GM18499 (cell line): Measurements from ENCODE around the gene PNMA8C.
"Not testable (repeated sequence)": the region's sequence is repeated elsewhere in the genome, so short reads cannot be mapped to it uniquely, and the experiment has no call there.

Source experiments
- ATAC-seq: cut with Tn5 transposase; IDR thresholded peaks from one replicate; pipeline ENCODE4 v1.9.1; 2021; ENCODE audit warnings: moderate number of reproducible peaks; ENCODE audit not compliant: insufficient read depth, unreplicated experiment

PNMA8C gene

DNA sequence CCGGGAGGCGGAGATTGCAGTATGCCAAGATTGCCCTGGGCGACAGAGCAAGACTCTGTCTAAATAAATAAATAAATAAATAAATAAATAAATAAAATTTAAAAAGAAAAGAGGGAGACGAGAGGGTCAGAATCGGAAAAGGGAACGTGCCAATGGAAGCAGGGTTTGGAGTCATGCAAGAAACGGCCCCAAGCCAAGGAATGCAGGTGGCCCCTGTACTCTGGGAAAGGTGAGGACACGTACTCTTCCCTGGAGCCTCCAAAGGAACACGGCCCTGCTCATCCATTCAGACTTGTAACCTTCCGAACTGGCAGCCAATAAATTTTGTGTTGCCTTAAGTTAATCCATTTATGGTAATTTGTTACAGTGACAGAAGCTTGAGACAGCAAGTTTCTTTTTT is 19.9 kb upstream of the PNMA8C start:
- ATAC-seq: no peak

DNA sequence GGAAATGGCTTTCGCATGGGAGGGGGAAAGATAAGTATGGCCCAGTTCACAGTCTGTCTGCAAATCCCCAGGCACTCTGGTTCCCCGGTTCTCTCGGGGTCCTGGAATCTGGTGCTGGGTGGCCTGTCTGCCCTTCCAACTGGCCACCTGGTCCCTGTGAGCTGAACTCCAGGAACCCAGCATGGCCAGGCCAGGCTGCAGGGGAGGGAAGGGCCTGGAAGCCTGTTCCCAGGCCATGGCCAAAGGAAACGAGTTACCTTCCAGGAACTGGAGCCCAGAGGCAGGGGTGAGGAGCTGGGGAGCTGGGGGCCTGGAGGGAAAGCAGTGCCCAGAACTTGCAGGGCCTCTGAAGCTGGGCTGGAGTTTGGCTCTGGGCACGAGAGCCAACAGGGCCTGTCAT is 19.1 kb upstream of the PNMA8C start:
- no peak for ATAC-seq

DNA sequence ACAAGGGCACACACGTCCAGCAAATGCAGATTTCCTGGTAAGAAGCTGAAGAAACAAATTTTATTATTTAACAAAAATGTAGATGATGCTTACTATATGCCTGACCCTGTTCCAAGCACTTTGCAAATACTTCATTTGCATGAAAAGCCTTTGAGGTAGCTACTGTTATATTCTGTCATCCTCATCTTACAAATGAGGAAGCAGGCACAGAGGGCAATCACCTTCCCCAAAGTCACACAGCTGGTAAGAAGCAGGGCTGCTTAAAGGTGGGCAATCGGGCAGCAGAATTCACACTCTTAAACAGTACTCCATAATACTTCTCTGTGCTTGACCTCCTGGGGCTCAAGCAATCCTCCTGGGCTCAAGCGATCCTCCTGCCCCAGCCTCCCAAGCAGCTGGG is 18.3 kb upstream of the PNMA8C start:
- ATAC-seq: no peak

DNA sequence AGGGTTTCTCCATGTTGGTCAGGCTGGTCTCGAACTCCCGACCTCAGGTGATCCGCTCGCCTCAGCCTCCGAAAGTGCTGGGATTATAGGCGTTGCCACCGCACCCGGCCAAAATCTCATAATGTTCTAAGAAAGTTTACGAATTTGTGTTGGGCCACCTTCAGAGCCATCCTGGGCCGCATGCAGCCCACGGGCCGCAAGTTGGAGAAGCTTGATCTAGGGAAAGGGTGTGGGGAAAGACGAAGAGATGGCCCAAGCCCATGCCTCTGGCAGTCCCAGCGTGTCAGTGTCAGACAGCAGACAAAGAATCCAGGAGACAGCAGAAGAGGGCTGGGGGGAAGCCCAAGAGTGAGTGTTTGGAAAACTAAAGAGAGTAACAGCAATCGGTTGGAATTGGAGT is 17.3 kb upstream of the PNMA8C start:
- ATAC-seq: no peak

DNA sequence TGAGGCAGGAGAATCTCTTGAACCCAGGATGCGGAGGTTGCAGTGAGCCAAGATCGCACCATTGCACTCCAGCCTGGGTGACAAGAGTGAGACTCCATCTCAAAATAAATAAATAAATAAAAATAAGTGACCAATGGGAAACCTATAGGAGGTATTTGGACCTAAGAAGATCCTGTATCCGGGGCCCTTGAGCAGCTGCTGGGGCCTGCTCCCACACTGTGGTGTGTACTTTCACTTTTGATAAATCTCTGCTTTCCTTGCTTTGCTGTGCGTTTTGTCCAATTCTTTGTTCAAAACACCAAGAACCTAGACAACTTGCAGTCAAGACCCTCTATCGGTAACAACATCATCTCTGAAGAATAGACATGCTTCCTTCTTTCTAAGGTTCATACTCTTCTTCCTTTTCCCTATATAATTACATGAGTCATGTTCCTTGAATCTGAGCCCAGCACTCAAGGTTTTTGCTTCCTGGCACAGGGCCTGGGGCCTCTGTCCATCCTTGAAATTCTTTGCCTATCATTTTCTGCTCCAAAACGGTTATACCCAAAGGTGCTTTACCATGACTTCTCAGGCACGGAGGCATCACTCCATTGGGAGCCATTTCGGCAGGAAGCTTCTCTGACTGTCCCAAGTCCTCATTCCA is 14.2 kb upstream of the PNMA8C start:
- no peak for ATAC-seq

DNA sequence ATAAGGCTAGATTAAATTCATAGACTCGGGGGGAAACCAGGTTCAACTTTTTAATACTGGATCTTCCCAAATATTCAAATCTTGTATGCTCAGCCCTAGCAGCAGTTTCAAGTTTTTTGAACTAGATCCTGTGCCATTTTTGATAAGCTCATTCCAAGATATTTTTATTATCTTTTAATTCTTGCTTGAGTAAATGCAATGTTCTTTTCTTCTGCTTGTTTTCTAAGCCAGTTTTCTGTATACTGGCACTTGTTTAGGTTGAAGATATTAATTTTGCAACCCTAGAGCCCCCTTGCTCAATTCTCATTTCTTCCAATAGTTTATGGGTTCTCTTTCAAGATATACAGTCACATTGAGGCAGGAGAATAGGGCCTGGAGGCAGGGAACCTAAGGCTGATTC is 13.1 kb upstream of the PNMA8C start:
- ATAC-seq: no peak

DNA sequence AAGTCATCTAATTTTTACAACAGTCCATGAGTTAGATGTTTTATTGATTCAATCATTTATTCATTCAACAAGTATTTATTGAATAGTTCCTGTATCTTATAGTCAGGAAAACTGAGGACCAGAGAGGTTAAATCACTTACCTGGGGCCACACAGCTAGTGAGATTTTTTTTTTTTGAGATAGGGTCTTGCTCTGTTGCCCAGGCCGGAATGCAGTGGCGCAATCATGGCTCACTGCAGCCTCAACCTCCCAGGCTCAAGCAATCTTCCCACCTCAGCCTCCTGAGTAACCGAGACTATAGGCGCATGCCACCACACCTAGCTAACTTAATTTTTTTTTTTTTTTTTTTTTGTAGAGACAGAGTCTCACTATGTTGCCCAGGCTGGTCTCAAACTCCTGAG is 7.0 kb upstream of the PNMA8C start:
- not testable (repeated sequence) for ATAC-seq

DNA sequence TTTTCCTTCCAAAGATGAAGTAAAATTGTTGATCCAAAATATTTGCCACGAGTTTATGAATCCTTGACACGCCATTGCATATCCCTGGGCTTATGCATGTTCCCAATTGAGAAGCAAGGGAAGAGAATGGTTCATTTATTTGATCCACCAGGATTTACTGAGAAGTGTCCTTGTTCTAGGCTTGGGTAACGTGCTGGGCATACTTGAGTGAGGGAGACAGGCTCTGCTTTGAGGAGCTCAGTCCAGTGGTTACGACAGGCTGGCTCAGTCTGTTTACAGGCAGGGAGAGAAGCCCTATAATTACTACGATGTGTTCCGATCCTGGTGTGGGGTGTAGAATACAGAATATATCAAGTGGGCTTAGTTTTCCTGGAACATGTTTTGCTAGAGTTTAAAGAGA is 6.3 kb upstream of the PNMA8C start:
- no peak for ATAC-seq

DNA sequence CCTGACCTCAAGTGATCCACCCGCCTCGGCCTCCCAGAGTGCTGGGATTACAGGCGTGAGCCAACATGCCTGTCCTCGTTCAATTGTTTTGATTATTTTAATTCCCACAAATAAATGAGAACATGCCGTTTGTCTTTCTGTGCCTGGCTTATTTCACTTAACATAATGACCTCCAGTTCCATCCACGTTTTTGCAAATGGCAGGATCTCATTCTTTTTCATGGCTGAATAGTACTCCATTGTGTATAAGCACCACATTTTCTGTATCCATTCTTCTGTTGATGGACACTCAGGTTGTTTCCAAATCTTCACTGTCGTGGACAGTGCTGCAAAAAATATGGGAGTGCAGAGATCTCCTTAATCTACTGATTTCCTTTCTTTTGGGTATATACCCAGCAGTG is 4.7 kb upstream of the PNMA8C start:
- ATAC-seq: not testable (repeated sequence)

DNA sequence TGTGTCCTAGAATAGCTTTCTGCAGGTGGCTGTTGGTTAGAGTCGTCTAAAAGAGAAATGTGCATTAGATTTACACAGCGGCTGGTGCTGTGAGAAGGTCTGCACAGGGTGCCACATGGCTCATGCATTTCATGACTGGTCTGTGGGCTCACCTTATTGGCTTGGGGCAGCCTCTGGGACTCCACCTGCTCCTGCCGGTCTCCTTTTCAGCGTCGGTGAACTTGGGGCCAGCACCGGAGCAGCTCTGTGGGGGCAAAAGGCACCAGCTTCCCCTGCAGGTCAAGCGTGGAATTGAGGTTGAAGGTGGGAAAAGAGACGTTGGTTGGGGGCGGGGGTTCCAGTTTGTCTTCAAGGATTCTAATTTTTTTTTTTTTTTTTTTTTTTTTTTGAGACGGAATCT is 3.1 kb upstream of the PNMA8C start:
- no peak for ATAC-seq

DNA sequence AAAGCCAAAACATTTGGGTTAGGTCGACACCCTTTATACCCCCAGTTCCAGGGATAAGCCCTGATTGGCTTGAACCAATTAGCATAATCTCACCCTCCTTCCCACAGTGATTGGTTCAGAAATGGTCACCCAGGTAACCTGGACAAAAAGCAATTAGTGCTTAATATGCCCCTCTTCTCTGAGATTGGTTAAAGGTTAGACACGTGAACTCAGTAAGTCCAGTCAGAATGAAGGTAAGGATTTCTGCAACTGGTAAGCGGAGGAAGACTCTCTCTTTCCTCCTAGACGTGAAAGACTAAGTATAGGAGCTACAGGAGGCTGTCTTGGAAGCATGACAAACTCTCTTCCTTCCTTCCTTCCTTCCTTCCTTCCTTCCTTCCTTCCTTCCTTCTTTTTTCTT is 1.3 kb upstream of the PNMA8C start:
- ATAC-seq: no peak

DNA sequence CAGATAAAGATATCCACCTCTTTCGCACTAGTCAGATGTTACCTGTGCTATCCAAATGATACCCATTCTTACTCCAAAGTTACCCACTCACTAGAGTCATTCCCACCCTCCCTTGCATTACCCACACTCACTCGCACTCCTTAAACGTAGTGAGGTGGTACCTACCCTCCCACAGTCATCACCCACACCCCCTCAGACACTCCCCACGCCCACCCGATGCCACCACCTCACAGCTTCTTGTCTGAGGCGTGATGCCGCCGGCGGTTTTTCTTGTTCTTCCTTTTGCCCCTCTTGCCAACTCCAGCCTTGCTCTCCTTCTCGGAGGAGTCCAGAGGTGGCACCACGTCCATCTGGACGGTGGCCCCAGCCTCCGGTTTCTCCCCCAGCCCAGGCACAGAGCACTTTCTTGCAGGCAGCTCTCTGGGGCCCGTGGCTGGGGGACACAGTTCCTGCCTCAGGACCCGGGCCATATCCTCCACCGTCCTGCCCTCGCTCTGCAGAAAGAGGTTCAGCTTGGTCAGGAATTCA is 1.2 kb downstream of the PNMA8C start:
- ATAC-seq: no peak

DNA sequence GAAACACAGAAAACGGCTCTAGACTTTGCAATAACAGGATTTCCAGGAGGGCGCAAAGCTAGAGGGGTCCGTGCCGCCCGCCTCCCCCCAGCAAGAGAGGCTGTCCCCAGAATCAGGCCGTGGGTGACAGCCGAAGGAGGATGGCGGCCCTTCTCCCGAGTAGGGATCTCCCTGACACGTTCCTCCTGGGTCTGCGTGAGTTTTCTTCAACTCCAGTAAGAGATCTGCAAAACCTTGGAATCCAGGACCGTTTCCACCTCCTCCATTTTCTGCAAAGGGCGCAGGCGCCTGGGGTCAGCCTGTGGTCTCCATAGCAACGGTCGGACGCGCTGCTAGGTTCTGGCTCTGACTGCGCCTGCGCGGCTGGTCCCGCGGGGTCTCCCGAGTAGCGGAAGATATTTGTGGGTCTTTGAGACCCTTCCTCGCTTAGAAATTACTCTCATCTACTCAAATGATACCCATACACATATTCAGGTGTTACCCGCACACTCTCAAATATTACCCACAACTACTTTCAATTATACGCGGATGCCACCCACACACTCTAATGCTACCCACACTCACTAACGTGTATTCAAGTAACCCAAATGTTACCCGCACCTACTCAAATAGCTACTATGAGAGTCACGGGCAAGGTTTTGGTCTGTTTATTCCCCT is 2.1 kb downstream of the PNMA8C start:
- no peak for ATAC-seq

DNA sequence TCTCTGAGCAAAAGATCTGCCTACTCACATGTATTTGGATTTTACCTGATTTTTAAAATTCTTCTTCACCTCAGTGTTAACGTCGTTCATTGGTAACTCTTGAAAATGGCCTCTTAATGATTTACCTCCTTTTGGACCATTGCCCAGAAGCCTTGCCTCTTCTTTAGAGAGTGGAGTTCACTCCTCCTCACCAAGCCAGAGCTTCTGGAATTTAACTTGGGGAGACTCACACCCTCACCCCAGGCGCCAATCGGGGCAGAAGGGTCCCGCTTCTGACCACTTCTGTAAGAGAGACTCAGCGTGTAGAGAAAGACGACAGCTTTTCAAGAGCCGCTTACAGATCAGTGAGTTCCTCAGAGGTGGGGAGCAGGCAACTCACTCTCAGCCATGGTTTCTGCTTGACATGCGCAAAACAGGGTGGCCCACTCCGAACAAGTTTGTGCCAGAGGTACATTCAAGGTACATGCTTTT is 2.7 kb downstream of the PNMA8C start:
- ATAC-seq: no peak

DNA sequence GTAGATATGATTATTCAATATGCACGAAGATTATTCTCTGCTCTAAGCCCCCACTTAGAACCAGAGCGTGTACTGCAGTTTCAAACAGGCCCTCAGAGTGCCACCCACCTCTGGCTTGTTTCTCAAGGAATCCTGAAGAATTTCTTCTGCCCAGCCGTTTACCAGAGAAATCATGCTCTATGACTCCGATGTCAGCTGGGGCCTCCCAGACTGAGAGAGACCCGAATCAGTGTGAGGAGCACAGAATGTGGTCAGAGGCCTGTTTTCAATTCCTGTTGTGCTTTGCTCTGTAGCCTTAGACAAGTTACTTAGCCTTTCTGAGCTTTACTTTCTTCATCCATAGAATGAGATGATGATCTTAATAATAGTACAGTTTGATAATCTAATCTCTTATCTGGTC is 5.5 kb downstream of the PNMA8C start:
- no peak for ATAC-seq

DNA sequence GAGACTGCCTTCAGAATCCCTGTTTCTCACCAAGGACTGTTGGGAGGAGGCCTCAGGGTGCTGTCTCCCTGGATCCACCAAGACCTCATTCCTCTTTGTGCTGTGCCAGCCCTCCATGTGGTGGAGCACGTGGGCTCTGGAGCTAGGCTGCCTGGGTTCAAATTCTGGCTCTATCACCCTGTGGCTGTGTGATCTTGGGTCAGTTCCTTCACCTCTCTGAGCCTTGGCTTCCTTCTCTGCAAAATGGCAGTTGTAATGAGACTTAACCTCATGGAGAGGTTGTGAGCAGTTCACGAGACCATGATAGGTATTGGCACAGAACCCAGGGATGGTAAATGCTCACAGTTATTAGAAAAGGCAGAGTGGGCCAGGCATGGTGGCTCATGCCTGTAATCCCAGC is 6.4 kb downstream of the PNMA8C start:
- ATAC-seq: no peak

DNA sequence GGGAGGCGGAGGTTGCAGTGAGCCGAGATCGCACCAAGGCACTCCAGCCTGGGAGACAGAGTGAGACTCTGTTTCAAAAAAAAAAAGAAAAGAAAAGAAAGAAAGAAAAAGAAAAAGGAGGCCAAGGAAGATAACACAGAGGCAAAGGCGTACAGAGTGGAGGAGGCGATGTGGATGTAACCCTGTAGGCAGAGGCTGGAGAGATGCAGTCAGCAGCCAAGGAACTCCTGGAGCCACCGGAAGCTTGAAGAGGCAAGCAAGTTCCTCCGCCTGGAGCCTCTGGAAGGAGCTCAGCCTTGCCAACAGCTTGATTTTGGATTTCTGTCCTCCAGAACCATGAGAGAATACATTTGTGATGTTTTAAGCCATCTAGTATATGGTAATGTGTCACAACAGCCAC is 8.7 kb downstream of the PNMA8C start:
- ATAC-seq: no peak

DNA sequence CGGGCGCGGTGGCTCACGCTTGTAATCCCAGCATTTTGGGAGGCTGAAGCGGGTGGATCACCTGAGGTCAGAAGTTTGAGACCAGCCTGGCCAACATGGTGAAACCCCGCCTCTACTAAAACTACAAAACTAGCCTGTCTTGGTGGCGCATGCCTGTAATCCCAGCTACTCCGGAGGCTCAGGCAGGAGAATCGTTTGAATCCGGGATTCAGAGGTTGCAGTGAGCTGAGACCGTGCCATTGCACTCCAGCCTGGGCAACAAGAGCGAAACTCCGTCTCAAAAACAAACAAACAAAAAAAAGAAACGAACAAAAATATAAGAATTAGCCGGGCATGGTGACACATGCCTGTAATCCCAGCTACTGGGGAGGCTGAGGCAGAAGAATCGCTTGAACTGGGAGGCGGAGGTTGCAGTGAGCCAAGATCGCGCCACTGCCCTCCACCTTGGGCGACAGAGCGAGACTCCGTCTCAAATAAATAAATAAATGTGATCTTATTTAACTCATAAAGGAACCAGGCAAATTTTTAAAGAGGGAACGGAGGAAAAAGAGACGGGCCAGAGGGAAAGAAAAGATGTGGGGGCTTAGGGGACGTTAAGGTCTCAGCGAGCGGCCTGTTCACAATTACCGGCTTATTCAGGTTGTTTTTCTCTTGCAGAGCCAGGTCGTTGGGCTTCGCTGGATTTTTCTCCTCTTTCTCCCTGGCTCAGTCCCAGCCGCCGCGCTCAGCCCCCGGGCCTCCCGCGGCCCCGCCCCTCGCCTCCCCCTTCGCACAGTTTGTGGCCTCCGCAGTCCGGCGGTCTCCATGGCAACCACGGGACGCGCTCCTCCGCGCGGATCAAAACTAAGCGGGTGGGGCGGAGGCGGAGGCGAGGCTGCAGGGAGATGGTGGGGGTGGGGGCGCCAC is 12.7 kb downstream of the PNMA8C start:
- ATAC-seq: not testable (repeated sequence)

DNA sequence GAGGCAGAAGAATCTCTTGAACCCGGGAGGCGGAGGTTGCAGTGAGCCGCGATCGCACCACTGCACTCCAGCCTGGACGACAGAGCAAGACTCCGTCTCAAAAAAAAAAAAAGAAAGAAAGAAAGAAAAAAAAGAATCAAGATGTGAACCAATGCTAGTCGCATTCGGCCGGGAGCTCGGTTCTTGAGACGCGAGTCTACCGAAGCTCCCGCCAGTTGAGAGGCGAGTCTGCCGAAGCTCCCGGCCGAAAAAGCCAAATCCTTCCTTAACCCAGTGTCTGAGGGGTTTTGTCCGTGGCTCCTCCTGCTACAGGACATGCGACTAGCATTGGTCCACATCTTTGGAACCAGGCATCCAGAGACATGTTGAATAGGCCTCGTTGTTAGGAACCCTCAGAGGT is 13.8 kb downstream of the PNMA8C start:
- not testable (repeated sequence) for ATAC-seq

DNA sequence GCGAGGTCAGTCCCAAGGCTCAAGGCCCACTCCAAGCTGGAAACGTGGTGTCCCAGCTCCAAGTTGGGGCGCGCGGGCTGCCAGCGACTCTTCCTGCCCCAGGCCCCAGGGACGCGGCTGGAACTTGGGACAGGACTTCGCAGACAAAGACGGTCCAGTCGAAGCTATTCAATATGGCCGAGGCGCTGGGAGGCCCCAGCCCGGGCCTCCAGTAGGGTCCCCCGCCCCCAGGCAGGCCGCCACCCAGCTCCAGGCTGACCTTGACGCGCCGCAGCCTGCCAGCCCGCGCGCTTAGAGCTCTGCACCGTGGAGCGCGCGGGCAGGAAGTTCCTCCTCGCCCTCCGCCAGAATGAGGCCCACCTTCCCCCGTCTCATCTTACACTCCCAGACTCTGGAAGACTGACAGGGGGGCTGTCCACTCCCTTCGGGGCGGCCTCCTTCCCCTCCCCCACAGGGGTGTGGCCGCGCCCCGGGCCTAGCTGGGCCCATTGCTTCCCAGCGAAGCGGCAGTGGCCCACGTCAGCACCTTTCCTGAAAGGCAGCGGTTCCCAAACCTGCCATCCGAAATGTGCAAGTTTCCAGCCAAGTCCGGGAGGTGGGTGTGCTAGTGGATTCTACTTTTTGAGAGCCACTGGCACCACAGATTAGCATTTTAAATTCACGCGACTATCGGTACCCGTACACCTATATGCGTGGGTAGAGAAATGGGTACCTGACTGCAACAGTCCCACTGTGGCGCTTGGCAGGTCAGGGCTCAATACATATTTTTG is 15.3 kb downstream of the PNMA8C start, which contains the start of gene CCDC8:
CCDC8 (minus strand) TSS at position 303 of the 770 bp plus-strand sequence. CDS start 754 bp downstream, outside the sequence.
- ATAC-seq: no peak
